Activated naive CD4-positive, alpha-beta T cell treated with anti-CD3 and anti-CD28 coated beads, Interleukin-2, amount 10 ng/mL, durations not matched to agents 7 days and 5 days (primary cell): ENCODE results near the gene SYTL2.
A peak's percentile ranks its signal among the peaks of the same experiment; 100 is the strongest.

Experiments
- CTCF ChIA-PET: fragments of 350-600 bp; sonication (Branson Sonifier 250); formaldehyde crosslinking; loops from one replicate; lab custom pipeline; 2021; ENCODE audit warnings: antibody characterized with exemption; lab: Charles Lee
- DNase-seq: peaks from one replicate; pipeline ENCODE4 v3.0.0-alpha.2; 2020
- H3K27ac Mint-ChIP-seq: one replicate; pipeline ENCODE4 v1.8.0; 2021; ENCODE audit warnings: mild to moderate bottlenecking, moderate library complexity, mixed read lengths
- H3K27me3 Mint-ChIP-seq: one replicate; pipeline ENCODE4 v1.8.0; 2021; ENCODE audit warnings: mild to moderate bottlenecking, mixed read lengths
- H3K36me3 Mint-ChIP-seq: one replicate; pipeline ENCODE4 v1.8.0; 2021; ENCODE audit warnings: mixed read lengths
- H3K4me1 Mint-ChIP-seq: one replicate; pipeline ENCODE4 v1.8.0; 2021; ENCODE audit warnings: mixed read lengths
- H3K4me3 Mint-ChIP-seq: one replicate; pipeline ENCODE4 v1.8.0; 2021; ENCODE audit warnings: mild to moderate bottlenecking, moderate library complexity, mixed read lengths
- H3K9me3 Mint-ChIP-seq: one replicate; pipeline ENCODE4 v1.8.0; 2021; ENCODE audit warnings: mixed read lengths

The SYTL2 gene

DNA sequence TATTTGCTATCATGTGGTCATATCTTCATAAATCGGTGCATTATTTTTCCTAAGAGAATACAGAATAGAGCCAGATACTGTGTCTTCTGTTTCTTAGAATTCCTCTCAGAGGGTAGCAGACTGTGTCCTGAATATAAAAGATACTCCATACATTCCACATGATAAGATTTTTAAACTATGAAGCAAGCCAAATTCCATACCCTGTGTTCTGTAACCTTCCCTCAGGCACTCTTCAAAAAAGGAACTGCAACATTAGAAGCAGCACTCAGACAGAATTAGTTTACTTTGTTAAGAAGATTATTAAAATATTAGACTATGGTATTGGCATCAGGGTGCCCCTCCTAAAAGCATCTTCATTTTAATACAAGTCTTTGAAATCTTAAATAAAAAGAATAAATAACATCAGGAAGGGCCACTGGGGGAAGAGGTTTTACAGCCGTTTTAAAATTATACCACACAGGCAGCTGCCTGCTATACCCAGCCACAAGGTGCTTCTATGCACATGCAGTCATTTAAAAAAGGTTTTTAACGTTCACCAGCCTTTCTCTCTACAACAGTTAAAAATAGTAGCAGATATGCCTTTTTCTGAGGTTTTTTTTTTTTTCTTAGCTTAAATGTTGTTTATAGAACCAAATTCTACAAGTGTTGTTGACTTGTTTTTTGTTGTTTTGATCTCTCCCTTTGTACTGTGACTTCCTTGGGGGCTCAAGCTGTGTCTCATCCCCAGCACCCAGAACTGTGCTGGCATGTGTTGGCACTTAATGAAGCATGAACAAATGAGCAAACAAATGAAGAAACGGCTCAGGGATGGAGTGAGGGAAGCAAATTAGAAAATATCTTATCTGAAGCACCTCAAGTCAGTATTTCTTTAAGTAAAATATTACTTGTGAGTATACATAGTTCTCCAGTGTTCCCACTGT lies 70.2 kb downstream of the SYTL2 start:
- no peak for DNase-seq
- CTCF ChIA-PET = interaction anchor here (1.1 kb wide), 1 partner anchor 83 kb away, joined by 3 read pairs; no protein-coding TSS in a partner anchor
- peaks cover 58% of the 10 kb centered on the region for H3K36me3 Mint-ChIP-seq
- H3K4me3 Mint-ChIP-seq = no peak overlapping the region
- peaks cover 51% of the 10 kb centered on the region for H3K4me1 Mint-ChIP-seq
- no peaks in the 10 kb centered on the region for H3K9me3 Mint-ChIP-seq
- H3K27me3 Mint-ChIP-seq = no peaks in the 10 kb centered on the region
- H3K27ac Mint-ChIP-seq = no peak overlapping the region

DNA sequence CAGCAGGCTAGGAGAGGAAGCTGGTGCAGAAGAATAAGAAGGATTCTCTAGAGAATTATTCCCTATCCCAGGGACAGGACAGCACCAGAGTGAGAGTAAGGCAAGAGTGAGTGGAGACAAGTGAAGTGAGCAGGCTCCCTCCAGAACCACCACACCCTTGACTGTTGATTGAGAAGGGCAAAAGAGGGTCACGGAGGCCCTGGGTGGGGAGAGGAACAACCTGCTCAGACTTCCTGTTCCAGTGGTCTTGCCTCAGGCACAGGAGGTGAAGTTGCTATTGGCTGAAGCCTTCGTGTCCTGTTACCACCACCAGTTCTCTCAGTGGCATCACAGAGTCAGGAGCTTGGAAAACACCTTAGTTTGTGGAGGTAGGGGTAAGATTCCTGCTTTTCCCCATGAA lies 73.2 kb downstream of the SYTL2 start:
- Mint-ChIP-seq H3K36me3 (peaks cover 52% of the 10 kb centered on the region), H3K4me3 (no peak overlapping the region), H3K4me1 (peaks cover 27% of the 10 kb centered on the region), H3K27me3 (no peaks in the 10 kb centered on the region), H3K27ac (peak overlapping the region; percentile 49), H3K9me3 (no peaks in the 10 kb centered on the region)
- CTCF ChIA-PET = interaction anchor here (1.0 to 1.1 kb wide), 2 partner anchors 25 to 109 kb away, joined by 3 read pairs; no protein-coding TSS in a partner anchor
- DNase-seq = peak; percentile 39

DNA sequence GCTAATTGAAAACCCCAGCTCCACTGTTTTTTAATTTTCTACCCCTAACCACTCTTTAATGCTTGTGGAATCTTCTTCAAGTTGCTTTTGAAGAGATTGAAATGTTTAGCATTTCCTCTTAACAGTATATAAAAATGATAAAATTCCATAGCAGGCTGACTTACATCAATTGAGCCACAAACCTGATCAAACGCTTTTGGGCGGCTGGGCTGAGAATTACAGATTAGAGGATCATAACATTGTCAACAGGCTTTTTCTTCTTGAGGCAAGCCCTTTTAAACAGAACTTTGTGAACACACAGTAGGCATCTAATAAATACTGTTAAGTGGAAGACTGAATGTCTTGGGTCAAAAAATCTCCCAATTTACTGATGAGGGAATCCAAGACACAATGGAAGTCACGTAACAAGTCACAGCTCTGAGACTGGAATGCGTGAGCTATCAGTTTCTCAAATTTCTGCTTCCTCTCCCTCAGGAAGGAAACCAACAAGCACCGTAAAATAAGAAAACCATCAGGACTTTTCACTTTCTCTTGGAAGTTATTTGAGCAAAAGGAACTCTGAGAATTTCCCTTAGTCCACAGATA lies 75.0 kb downstream of the SYTL2 start:
- CTCF ChIA-PET = interaction anchor here (1.0 kb wide), 1 partner anchor 90 kb away, joined by 3 read pairs; no protein-coding TSS in a partner anchor
- Mint-ChIP-seq H3K36me3 (peaks cover 60% of the 10 kb centered on the region), H3K4me3 (no peak overlapping the region), H3K4me1 (peaks cover 20% of the 10 kb centered on the region), H3K27me3 (no peaks in the 10 kb centered on the region), H3K27ac (no peak overlapping the region), H3K9me3 (no peaks in the 10 kb centered on the region)
- DNase-seq = no peak

DNA sequence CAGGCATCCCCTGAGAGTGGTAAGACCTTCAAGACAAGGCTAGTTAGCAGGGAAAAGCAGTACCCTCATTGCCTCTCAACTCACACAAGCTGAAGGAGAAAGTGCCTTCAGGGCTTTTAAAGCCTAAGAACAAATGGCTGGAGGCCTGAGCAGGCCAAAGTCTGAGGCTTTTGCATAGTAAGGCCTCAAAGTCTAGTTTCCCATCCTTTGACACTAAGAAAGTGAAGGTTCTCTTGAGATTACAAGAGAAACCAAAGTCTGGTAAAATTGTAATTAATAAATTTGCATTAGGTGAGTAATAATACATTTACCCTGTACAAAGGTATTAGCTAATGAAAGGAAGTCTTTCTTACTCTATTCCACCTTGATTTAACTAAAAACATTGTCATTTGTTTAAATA lies 78.0 kb downstream of the SYTL2 start:
- CTCF ChIA-PET = no interaction called here
- Mint-ChIP-seq H3K27me3 (no peaks in the 10 kb centered on the region), H3K4me3 (no peak overlapping the region), H3K4me1 (peaks cover 10% of the 10 kb centered on the region), H3K9me3 (no peaks in the 10 kb centered on the region), H3K36me3 (peaks cover 70% of the 10 kb centered on the region), H3K27ac (no peak overlapping the region)
- no peak for DNase-seq

DNA sequence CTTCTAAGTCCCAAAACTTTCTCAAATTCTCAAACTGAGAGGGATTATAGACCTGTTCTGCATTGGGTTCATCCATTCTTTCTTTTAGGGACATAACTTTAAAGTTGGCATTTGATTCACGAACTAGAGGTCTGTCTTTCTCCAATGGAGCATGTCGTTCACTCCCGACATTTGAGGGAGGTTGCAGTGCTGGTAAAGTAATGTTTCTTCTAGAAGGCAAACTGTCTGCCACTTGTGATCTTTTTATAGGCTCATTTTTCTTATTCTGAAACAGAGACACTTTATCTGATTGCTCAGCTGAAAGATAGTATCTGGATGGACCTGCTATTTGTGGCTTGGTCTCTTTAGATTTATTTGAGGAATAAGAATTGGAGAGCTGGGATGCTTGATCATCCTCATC lies 84.6 kb downstream of the SYTL2 start:
- CTCF ChIA-PET = no interaction called here
- Mint-ChIP-seq H3K36me3 (peaks cover 58% of the 10 kb centered on the region), H3K4me3 (no peak overlapping the region), H3K27me3 (peaks cover 6% of the 10 kb centered on the region), H3K27ac (no peak overlapping the region), H3K9me3 (no peaks in the 10 kb centered on the region), H3K4me1 (peaks cover 3% of the 10 kb centered on the region)
- no peak for DNase-seq

DNA sequence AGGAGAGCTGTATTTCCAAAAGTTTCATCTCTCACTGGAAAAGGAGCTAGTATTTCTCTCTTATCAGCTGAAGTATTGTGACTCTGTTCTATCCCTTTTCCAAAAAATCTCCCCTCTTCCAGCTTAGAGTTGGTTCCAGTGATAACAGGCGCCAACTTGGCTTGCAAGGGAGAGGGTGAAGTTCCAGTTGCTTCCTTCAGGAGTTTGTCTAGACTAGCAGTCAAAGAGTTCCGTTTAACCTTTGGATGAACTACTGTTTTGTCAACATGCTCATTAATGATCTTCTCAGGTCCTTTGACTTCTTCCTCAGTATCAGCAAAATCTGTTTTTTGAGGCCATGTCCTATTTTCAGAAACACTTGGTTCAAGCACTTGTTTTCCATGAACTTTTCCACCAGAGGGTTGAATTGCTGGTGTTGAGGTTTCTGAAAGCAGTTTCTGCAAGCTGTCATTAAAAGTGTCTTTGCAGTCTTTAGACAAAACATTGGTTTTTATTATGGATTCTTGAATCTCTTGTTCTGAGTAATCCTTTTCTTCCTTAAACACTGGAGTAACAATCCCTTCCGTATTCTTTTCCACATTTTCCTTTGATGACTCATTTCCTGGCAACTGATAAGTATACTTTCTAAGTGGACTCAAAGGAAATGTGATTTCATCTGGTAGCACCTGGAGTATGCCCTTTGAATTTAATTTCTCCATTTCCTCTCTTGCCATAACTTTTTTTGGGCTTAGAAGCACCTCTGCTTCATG lies 85.3 kb downstream of the SYTL2 start:
- CTCF ChIA-PET = interaction anchor here (0.7 kb wide), 1 partner anchor 20 kb away, joined by 3 read pairs; no protein-coding TSS in a partner anchor
- Mint-ChIP-seq H3K27ac (no peak overlapping the region), H3K27me3 (peaks cover 6% of the 10 kb centered on the region)

DNA sequence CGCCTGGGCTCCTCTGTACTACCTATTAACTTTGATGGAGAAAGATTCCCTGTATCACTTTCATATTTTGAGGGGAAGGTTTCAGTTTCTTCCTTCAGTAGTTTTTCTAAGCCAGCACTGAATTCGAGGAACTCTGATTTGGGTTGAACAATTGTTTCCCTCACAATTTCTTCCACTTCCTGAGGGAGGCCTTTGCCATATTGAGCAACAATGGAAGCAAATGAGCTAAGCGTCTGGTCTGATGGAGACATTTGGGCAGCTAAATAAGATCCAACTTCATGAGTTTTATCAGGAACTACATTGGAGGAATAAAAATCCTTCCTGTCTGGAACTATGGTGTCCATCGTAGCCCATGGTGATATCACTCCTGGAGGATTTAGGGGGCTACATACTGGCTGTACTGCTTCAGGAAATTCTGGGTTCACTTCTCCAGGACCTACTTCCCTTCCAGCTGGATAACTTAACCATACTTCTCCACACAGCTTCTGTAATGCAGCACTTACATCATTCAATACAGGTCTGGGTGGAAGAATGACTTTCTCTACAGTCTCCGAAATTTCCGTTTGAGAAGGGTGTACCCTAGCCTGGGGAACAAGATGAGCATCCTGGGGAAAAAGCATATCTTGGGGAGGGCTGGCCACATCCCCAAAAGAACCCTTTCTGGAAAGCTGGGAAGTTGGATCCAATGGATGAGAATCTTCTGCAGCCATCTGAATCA lies 86.0 kb downstream of the SYTL2 start:
- Mint-ChIP-seq H3K4me1 (peaks cover 3% of the 10 kb centered on the region), H3K36me3 (peaks cover 52% of the 10 kb centered on the region), H3K27me3 (peaks cover 6% of the 10 kb centered on the region), H3K9me3 (no peaks in the 10 kb centered on the region), H3K27ac (no peak overlapping the region), H3K4me3 (no peak overlapping the region)
- no peak for DNase-seq
- CTCF ChIA-PET = interaction anchor here (0.6 to 0.7 kb wide), 2 partner anchors 21 to 38 kb away, joined by 3 to 5 read pairs; no protein-coding TSS in a partner anchor

More for the DNA sequence above, 85.3 kb downstream of the SYTL2 start:
- Mint-ChIP-seq H3K4me3 (no peak overlapping the region), H3K9me3 (no peaks in the 10 kb centered on the region), H3K36me3 (peaks cover 54% of the 10 kb centered on the region), H3K4me1 (peaks cover 3% of the 10 kb centered on the region)
- no peak for DNase-seq

DNA sequence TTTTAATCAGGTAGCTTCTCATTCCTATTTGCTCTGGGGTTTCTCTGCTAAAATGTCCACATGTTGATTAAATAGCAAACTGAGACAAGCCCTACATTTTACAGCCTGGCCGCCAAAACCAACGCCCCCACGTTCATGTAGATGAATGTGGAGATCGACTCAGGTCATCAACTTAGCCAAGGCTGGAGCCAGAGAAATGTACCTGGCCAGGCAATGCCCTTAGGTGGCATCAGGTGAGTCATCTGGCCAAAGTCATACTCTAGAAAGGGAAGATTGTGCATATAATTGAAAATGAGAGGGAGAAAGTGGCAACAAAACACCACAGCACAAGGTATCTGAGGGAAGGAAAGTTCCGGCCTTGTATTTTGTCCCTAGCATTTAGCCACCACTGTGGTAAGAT lies 87.9 kb downstream of the SYTL2 start:
- no peak overlapping the region for H3K27ac Mint-ChIP-seq
- peaks cover 12% of the 10 kb centered on the region for H3K27me3 Mint-ChIP-seq
- CTCF ChIA-PET = no interaction called here

DNA sequence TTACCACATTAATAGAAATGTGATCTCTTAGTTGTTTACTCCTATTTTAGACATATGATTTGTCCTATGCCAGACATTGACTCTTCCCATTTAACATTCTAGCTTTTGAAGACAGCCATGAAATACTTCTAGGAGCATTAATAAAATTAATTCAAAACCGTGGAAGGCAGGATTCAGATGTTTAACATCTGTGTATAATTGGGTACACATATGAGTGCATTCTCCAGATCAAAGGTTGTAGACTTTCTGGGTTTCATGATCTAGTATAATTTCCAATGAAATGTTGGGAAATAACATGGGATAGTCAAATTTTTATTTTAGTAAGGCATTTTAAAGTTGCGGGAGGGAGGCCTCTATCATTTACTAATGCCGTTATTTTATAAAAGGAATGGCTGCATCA lies 89.8 kb downstream of the SYTL2 start:
- no peak for DNase-seq
- Mint-ChIP-seq H3K9me3 (no peaks in the 10 kb centered on the region), H3K27me3 (peaks cover 12% of the 10 kb centered on the region), H3K4me1 (peaks cover 3% of the 10 kb centered on the region), H3K27ac (no peak overlapping the region), H3K4me3 (no peak overlapping the region), H3K36me3 (peaks cover 25% of the 10 kb centered on the region)
- CTCF ChIA-PET = interaction anchor here (1.0 kb wide), 1 partner anchor 10 kb away, joined by 3 read pairs; no protein-coding TSS in a partner anchor

More for the DNA sequence above, 87.9 kb downstream of the SYTL2 start:
- no peak for DNase-seq
- Mint-ChIP-seq H3K4me3 (no peak overlapping the region), H3K36me3 (peaks cover 41% of the 10 kb centered on the region), H3K9me3 (no peaks in the 10 kb centered on the region), H3K4me1 (peaks cover 3% of the 10 kb centered on the region)

DNA sequence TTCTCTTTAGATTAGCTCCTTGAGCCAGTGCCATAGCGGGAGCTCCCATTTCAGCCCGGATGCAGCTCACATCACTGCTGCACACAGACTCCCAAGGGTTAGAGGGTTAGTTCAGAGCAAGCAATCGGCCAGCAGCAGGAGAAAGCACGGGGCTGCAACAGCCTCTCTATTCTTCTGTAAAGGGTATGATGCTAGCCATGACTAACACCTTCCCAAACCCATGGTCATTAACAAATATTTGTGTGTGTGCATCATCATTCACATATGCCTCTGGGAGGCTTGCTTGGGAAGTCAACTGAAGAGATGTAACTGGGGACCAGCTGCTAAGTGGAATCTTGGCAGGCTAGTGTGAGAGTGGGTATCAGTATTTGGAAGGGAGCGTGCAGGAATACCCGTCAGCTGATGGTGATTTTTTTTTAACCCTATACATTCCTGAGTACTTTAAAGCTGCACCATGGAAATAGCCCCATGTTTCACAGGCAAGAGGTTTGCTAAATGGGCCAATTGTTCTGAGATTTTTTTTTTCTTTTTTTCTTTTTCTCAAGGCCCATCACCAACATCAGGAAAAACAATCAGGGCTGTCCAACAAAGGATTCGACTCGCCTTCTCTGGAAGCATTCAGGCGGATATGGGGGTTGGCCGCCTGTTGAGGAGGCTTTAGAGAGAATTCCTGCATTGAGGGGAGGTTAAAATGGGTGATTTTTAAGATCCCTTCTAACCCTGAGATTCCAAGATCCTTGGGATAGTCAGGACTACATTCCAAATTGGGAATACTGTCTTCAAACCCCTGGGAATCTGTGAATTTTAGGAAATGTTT lies 91.7 kb downstream of the SYTL2 start:
- peaks cover 5% of the 10 kb centered on the region for H3K27me3 Mint-ChIP-seq
- CTCF ChIA-PET = no interaction called here
- no peak for DNase-seq
- H3K4me3 Mint-ChIP-seq = no peak overlapping the region
- H3K36me3 Mint-ChIP-seq = peaks cover 14% of the 10 kb centered on the region
- no peak overlapping the region for H3K27ac Mint-ChIP-seq
- H3K4me1 Mint-ChIP-seq = no peaks in the 10 kb centered on the region
- no peaks in the 10 kb centered on the region for H3K9me3 Mint-ChIP-seq

DNA sequence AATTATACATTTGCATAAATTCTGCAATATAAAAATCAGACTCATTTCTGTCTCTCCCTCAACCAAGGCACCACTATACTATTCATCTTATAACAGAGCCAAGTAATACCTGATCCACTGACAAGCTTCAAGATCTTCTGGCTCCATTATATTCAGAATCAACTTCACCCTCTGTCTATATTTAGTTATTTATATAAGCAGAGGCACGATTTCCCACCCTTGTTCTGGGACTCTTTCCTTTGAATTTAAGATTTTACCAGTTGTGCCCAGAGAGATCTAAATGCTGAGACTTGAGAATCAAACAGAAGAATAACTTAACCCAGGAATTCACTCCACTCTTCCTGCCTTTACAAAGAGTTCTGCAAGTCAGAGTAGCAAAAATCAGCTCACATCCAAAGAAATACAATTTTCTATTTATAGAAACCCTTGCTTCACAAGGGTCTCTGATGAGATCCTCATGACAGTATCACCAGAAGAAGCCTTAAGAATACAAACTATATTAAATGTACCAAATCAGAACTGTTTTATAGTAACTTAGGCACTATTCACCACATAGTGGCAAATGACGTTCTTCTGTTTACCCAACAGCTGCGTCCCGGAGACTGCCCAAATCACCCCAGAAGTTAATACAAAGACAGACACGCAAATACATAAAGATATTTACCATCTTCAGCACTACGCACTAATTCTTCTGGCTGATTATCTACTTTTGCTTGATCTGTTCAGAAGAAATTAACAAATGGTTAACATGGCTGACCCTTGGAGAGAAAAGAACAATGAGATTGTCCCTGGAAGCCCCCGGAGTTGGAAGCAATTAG lies 92.6 kb downstream of the SYTL2 start:
- no peaks in the 10 kb centered on the region for H3K9me3 Mint-ChIP-seq
- H3K36me3 Mint-ChIP-seq = peaks cover 12% of the 10 kb centered on the region
- DNase-seq = no peak
- H3K4me1 Mint-ChIP-seq = no peaks in the 10 kb centered on the region
- CTCF ChIA-PET = no interaction called here
- H3K4me3 Mint-ChIP-seq = no peak overlapping the region
- peaks cover 5% of the 10 kb centered on the region for H3K27me3 Mint-ChIP-seq
- no peak overlapping the region for H3K27ac Mint-ChIP-seq

DNA sequence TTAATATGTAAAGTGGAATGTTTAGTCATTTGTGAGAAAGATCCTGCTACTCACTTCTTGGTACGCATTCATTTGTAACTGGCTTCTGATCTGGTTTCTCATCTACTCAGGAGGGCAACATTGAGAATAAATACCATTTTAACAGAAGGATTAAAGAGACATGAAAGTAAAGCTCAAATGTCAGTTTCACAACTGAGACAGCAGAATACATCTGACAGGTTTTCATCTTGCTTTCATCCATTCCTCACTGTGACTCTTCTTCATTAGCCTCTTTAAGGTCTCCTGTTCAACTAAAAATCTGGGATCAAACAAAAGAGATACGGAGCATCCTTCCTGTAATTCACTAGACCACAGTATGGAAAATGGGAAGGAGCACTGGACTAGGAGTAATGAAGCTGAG lies 93.5 kb downstream of the SYTL2 start:
- Mint-ChIP-seq H3K4me1 (no peaks in the 10 kb centered on the region), H3K9me3 (no peaks in the 10 kb centered on the region), H3K36me3 (peaks cover 12% of the 10 kb centered on the region), H3K4me3 (no peak overlapping the region), H3K27me3 (peaks cover 5% of the 10 kb centered on the region), H3K27ac (no peak overlapping the region)
- CTCF ChIA-PET = no interaction called here
- DNase-seq = no peak
